Neural progenitor cell (in vitro differentiated cells): ENCODE data around the gene TBCK. TPM values are rescaled to one million over a fixed set of nuclear protein-coding genes. Genes with fewer than 3 reads are reported as not detected.

Experiments used
- DNase-seq: peaks from one replicate; pipeline ENCODE4 v3.0.0-alpha.2; 2016; ENCODE audit warnings: low spot score
- H2AFZ ChIP-seq: fragments of 200-600 bp; sonication (generic); replicated peaks from 2 replicates; pipeline ENCODE4 v1.6.1; 2016; ENCODE audit warnings: antibody characterized with exemption
- H3F3A ChIP-seq: fragments of 200-600 bp; sonication (generic); 2 replicates; pipeline ENCODE4 v1.6.1; 2016; ENCODE audit warnings: antibody characterized with exemption, low read depth
- H3K27ac ChIP-seq: fragments of 200-600 bp; sonication (generic); 2 replicates; pipeline ENCODE4 v1.5.1; 2016; ENCODE audit warnings: mild to moderate bottlenecking
- H3K27me3 ChIP-seq: fragments of 200-600 bp; sonication (generic); 2 replicates; pipeline ENCODE4 v1.6.1; 2016; ENCODE audit warnings: mild to moderate bottlenecking, moderate library complexity
- H3K36me3 ChIP-seq: fragments of 200-600 bp; sonication (generic); 2 replicates; pipeline ENCODE4 v1.5.1; 2016
- H3K4me1 ChIP-seq: fragments of 200-600 bp; sonication (generic); 2 replicates; pipeline ENCODE4 v1.6.1; 2016; ENCODE audit warnings: mixed run types
- H3K4me2 ChIP-seq: fragments of 200-600 bp; sonication (generic); 2 replicates; pipeline ENCODE4 v1.6.1; 2016
- H3K4me3 ChIP-seq: fragments of 200-600 bp; sonication (generic); 2 replicates; pipeline ENCODE4 v1.5.1; 2016
- H3K79me2 ChIP-seq: fragments of 200-600 bp; sonication (generic); 2 replicates; pipeline ENCODE4 v1.6.1; 2016; ENCODE audit warnings: low read depth
- H3K9ac ChIP-seq: fragments of 200-600 bp; sonication (generic); 2 replicates; pipeline ENCODE4 v1.6.1; 2016
- H3K9me3 ChIP-seq: fragments of 200-600 bp; sonication (generic); 2 replicates; pipeline ENCODE4 v1.5.1; 2016; ENCODE audit warnings: low read depth
- H4K20me1 ChIP-seq: fragments of 200-600 bp; sonication (generic); 2 replicates; pipeline ENCODE4 v1.6.1; 2016; ENCODE audit warnings: low read depth
- H3K27ac Mint-ChIP-seq: 3 replicates; pipeline ENCODE4 v1.8.0; 2021; ENCODE audit warnings: mixed read lengths
- H3K27me3 Mint-ChIP-seq: 2 replicates; pipeline ENCODE4 v1.8.0; 2022; ENCODE audit warnings: low read depth, mild to moderate bottlenecking, inconsistent platforms, moderate library complexity, mixed read lengths; ENCODE audit not compliant: insufficient read depth
- H3K36me3 Mint-ChIP-seq: 3 replicates; pipeline ENCODE4 v1.8.0; 2021; ENCODE audit warnings: mixed read lengths
- H3K4me1 Mint-ChIP-seq: 3 replicates; pipeline ENCODE4 v1.8.0; 2021; ENCODE audit warnings: mixed read lengths
- H3K4me3 Mint-ChIP-seq: 3 replicates; pipeline ENCODE4 v1.8.0; 2021; ENCODE audit warnings: mild to moderate bottlenecking, moderate library complexity, mixed read lengths
- H3K9me3 Mint-ChIP-seq: 3 replicates; pipeline ENCODE4 v1.8.0; 2020; ENCODE audit warnings: mixed read lengths
- CTCF ChIP-seq: fragments of 200-600 bp; sonication (generic); IDR thresholded peaks from 2 replicates; pipeline ENCODE4 v1.5.1; 2017; ENCODE audit warnings: antibody characterized with exemption, mild to moderate bottlenecking
- EZH2 ChIP-seq: fragments of 200-600 bp; sonication (generic); IDR thresholded peaks from 2 replicates; pipeline ENCODE4 v1.6.1; 2017; ENCODE audit warnings: antibody characterized with exemption, mild to moderate bottlenecking, moderate library complexity
- EZH2phosphoT487 ChIP-seq: fragments of 200-600 bp; sonication (generic); IDR thresholded peaks from 2 replicates; pipeline ENCODE4 v1.6.1; 2017; ENCODE audit warnings: antibody characterized with exemption
- total RNA-seq: library from RNA; depleted of rRNA; stranded (reverse); fragments of >200 nt; gene quantifications from 2 replicates; pipeline ENCODE4 v1.2.3, GENCODE V29; 2015; ENCODE audit warnings: low replicate concordance

Gene TBCK
- total RNA-seq, 1 donor from 2014 or later: 69.8 TPM

- peaks cover 14% of the 10 kb centered on the region for H3K9me3 Mint-ChIP-seq
- H3K27ac ChIP-seq: no peak overlapping the region
- H3K27me3 Mint-ChIP-seq: no peaks in the 10 kb centered on the region
- H3K4me1 Mint-ChIP-seq: no peaks in the 10 kb centered on the region
- H4K20me1 ChIP-seq: no peaks in the 10 kb centered on the region
- no peak overlapping the region for H2AFZ ChIP-seq
- no peak overlapping the region for H3K9ac ChIP-seq
- no peak for TF ChIP-seq CTCF
- no peak for TF ChIP-seq EZH2phosphoT487
- TF ChIP-seq EZH2: no peak
- no peaks in the 10 kb centered on the region for H3K27me3 ChIP-seq
- no peaks in the 10 kb centered on the region for H3K4me1 ChIP-seq
- no peaks in the 10 kb centered on the region for H3K79me2 ChIP-seq
- no peaks in the 10 kb centered on the region for H3K9me3 ChIP-seq
- no peak overlapping the region for H3K27ac Mint-ChIP-seq
- no peak overlapping the region for H3K4me3 ChIP-seq
- H3K36me3 ChIP-seq: no peaks in the 10 kb centered on the region
- DNase-seq: no peak
- no peak overlapping the region for H3K4me3 Mint-ChIP-seq
- H3K4me2 ChIP-seq: no peak overlapping the region
- no peaks in the 10 kb centered on the region for H3F3A ChIP-seq
- H3K36me3 Mint-ChIP-seq: peaks cover 29% of the 10 kb centered on the region
Measured at GRCh38 chr4:106104276-106104675, 211.7 kb downstream of the TBCK start.

- Histone ChIP-seq H3K27me3 (no peaks in the 10 kb centered on the region), H2AFZ (no peak overlapping the region), H3K4me2 (no peak overlapping the region), H3F3A (no peaks in the 10 kb centered on the region), H3K4me3 (no peak overlapping the region), H3K4me1 (peaks cover 6% of the 10 kb centered on the region), H3K79me2 (no peaks in the 10 kb centered on the region), H4K20me1 (no peaks in the 10 kb centered on the region), H3K9ac (no peak overlapping the region), H3K9me3 (no peaks in the 10 kb centered on the region), H3K27ac (no peak overlapping the region), H3K36me3 (no peaks in the 10 kb centered on the region)
- Mint-ChIP-seq H3K4me3 (no peak overlapping the region), H3K36me3 (peaks cover 10% of the 10 kb centered on the region), H3K27ac (no peak overlapping the region), H3K9me3 (peaks cover 2% of the 10 kb centered on the region), H3K4me1 (peaks cover 6% of the 10 kb centered on the region), H3K27me3 (no peaks in the 10 kb centered on the region)
- DNase-seq: peak; percentile 4
- no peak for TF ChIP-seq EZH2
- no peak for TF ChIP-seq EZH2phosphoT487
- no peak for TF ChIP-seq CTCF
Measured at GRCh38 chr4:106096454-106096853, 219.6 kb downstream of the TBCK start.

GRCh38 chr4:106095408-106095807, 220.6 kb downstream of the TBCK start:
- no peak for TF ChIP-seq EZH2
- TF ChIP-seq CTCF: no peak
- no peak for TF ChIP-seq EZH2phosphoT487
- Mint-ChIP-seq H3K4me1 (peaks cover 6% of the 10 kb centered on the region), H3K4me3 (no peak overlapping the region), H3K27ac (no peak overlapping the region), H3K36me3 (peaks cover 19% of the 10 kb centered on the region), H3K9me3 (peaks cover 10% of the 10 kb centered on the region), H3K27me3 (no peaks in the 10 kb centered on the region)
- Histone ChIP-seq H3K36me3 (peaks cover 7% of the 10 kb centered on the region), H3K4me3 (no peak overlapping the region), H3K4me1 (peaks cover 6% of the 10 kb centered on the region), H3K27ac (no peak overlapping the region), H3K4me2 (no peak overlapping the region), H3K27me3 (no peaks in the 10 kb centered on the region), H4K20me1 (no peaks in the 10 kb centered on the region), H3K9ac (no peak overlapping the region), H2AFZ (no peak overlapping the region), H3K79me2 (no peaks in the 10 kb centered on the region), H3K9me3 (peaks cover 8% of the 10 kb centered on the region), H3F3A (no peaks in the 10 kb centered on the region)
- DNase-seq: no peak
